Endothelial cell of umbilical vein (primary cell): ENCODE measurements around the gene EVX1.

Experiments
- CTCF ChIP-seq, 2 donors: IDR thresholded peaks; 1 replicate in 1 of 2; 2 replicates in 1 of 2; pipeline ENCODE4 v1.5.1; 2011; ENCODE audit warnings: low read length in 2 of 2, mild to moderate bottlenecking in 2 of 2, moderate library complexity in 2 of 2, control low read depth in 1 of 2, inconsistent platforms in 1 of 2, low read depth in 1 of 2; ENCODE audit not compliant: insufficient read depth in 1 of 2; ENCODE audit errors: extremely low read depth in 1 of 2
- POLR2A ChIP-seq: IDR thresholded peaks from 2 replicates; pipeline ENCODE4 v1.6.1; 2012; ENCODE audit warnings: low read depth, mild to moderate bottlenecking, control low read depth, low read length

- TF ChIP-seq CTCF (IDR thresholded peaks at IDR 0.05; ENCODE audit: extremely low read depth in 1 of 2, insufficient read depth in 1 of 2, low read depth in 1 of 2, low read length in 2 of 2), result no peak
- no peak for TF ChIP-seq POLR2A
Measured at GRCh38 chr7:27263781-27264180, 21.2 kb downstream of the EVX1 start.
